ENCODE data around the gene BTBD18. TPM values are rescaled to one million over a fixed set of nuclear protein-coding genes. Genes with fewer than 3 reads are reported as not detected.

The BTBD18 gene
- polyA plus RNA-seq, 3 donors, result 0.10 TPM; not detected in 2

DNA sequence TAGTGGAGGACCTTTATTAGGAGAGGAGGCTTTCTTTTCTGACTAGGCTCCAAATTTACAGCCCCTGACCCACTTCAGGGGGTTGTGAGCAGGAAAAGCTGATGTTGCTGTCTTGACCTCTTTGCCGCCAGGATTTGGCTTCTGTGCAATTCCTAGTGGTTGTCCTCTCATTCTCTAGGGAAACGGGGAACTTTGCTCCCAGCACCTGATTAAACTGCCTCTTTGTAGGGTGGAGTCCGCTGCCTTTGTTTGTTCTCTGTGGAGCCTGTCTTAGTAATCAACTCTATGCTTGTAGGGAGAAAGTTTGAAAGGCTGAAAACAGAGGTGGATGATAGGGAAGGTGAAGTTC lies 26.3 kb upstream of the BTBD18 start:
- Histone ChIP-seq H4K20me1 (ENCODE audit: insufficient read depth, low read length) (peaks cover 72% of the 10 kb centered on the region), H3K4me2 (replicated peaks; ENCODE audit: extremely low read depth, low read length, poor library complexity, severe bottlenecking) (no peak overlapping the region), H3K9me3 (replicated peaks in 1 of 2; ENCODE audit: control insufficient read depth in 1 of 2, insufficient read depth in 1 of 2, low read length in 2 of 2) (no peaks in the 10 kb centered on the region), H2AFZ (ENCODE audit: insufficient read depth, low read depth, low read length, poor library complexity, severe bottlenecking) (no peak overlapping the region), H3K27me3 (ENCODE audit: control insufficient read depth in 2 of 2, insufficient read depth in 2 of 2, low read length in 2 of 2) (no peaks in the 10 kb centered on the region), H3K4me1 (ENCODE audit: control insufficient read depth in 1 of 2, insufficient read depth in 2 of 2, low read length in 2 of 2) (peaks cover 24 to 43% of the 10 kb centered on the region in 2 donors), H3K27ac (ENCODE audit: low read depth in 1 of 2, low read length in 2 of 2) (no peak overlapping the region), H3K36me3 (replicated peaks in 1 of 2; ENCODE audit: control insufficient read depth in 1 of 2, insufficient read depth in 2 of 2, low read length in 2 of 2) (peaks cover 0 to 9% of the 10 kb centered on the region in 2 donors), H3K79me2 (ENCODE audit: insufficient read depth, low read length) (peaks cover 89% of the 10 kb centered on the region), H3K4me3 (replicated peaks in 1 of 3; ENCODE audit: low read depth in 2 of 3, low read length in 3 of 3) (no peak overlapping the region), H3K9ac (ENCODE audit: insufficient read depth, low read length, poor library complexity, severe bottlenecking) (no peak overlapping the region)
- Mint-ChIP-seq H3K9me3 (no peaks in the 10 kb centered on the region), H3K4me1 (peaks cover 68% of the 10 kb centered on the region), H3K36me3 (peaks cover 26 to 37% of the 10 kb centered on the region in 2 donors), H3K27me3 (ENCODE audit: low read depth in 3 of 3) (no peaks in the 10 kb centered on the region), H3K27ac (no peak overlapping the region), H3K4me3 (no peak overlapping the region)
- 100% methylated on average over 3 of the region's 3 CpGs for WGBS (ENCODE audit: insufficient coverage)
- intact Hi-C loops (cut with micrococcal nuclease), result no loop called here
- DNase-seq, result no peak
- TF ChIP-seq, protein P1, sequence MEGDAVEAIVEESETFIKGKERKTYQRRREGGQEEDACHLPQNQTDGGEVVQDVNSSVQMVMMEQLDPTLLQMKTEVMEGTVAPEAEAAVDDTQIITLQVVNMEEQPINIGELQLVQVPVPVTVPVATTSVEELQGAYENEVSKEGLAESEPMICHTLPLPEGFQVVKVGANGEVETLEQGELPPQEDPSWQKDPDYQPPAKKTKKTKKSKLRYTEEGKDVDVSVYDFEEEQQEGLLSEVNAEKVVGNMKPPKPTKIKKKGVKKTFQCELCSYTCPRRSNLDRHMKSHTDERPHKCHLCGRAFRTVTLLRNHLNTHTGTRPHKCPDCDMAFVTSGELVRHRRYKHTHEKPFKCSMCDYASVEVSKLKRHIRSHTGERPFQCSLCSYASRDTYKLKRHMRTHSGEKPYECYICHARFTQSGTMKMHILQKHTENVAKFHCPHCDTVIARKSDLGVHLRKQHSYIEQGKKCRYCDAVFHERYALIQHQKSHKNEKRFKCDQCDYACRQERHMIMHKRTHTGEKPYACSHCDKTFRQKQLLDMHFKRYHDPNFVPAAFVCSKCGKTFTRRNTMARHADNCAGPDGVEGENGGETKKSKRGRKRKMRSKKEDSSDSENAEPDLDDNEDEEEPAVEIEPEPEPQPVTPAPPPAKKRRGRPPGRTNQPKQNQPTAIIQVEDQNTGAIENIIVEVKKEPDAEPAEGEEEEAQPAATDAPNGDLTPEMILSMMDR (IDR thresholded peaks at IDR 0.05), result no peak

DNA sequence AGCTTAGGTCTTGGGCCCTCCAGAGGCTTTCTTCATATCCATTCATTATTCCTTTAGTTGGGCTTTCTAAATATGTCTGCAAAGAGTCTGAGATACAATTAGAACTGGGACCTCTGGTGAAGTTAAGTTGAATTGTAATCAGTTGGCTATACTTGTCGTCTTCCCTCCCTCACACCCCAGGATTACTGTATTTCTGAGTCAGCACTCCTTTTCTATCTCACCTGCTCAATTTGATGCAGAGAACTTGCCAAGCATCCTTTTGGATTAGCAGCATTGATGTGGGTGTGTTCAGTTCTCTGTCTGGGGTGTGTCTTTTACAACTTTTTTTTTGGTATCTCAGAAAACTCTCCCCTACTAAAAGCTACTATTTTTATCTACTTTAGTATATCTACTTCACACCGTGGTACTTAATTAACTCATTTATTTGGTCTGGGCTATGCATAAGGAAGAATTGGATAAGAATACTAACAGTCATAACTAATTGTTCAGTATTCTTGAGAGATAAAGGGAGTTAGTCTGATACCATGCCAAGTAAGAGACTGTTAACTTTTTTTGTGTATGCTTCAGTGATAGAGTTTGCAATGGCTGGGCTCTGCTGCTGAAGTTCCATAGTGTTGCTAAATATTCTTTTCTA lies 25.1 kb upstream of the BTBD18 start:
- H3K4me2 ChIP-seq (replicated peaks; ENCODE audit: extremely low read depth, low read length, poor library complexity, severe bottlenecking), result no peak overlapping the region
- H3K4me1 ChIP-seq (ENCODE audit: control insufficient read depth in 1 of 2, insufficient read depth in 2 of 2, low read length in 2 of 2), result peaks cover 20 to 37% of the 10 kb centered on the region in 2 donors
- no peak overlapping the region for H3K4me3 Mint-ChIP-seq
- H2AFZ ChIP-seq (ENCODE audit: insufficient read depth, low read depth, low read length, poor library complexity, severe bottlenecking), result no peak overlapping the region
- H3K27me3 Mint-ChIP-seq (ENCODE audit: low read depth in 3 of 3), result no peaks in the 10 kb centered on the region
- peaks cover 95% of the 10 kb centered on the region for H3K79me2 ChIP-seq (ENCODE audit: insufficient read depth, low read length)
- no CpG with 5 or more reads among the region's 2 CpGs for WGBS (ENCODE audit: insufficient coverage)
- H3K4me3 ChIP-seq (replicated peaks in 1 of 3; ENCODE audit: low read depth in 2 of 3, low read length in 3 of 3), result no peak overlapping the region
- no peak for DNase-seq
- peaks cover 80% of the 10 kb centered on the region for H4K20me1 ChIP-seq (ENCODE audit: insufficient read depth, low read length)
- peaks cover 66% of the 10 kb centered on the region for H3K4me1 Mint-ChIP-seq
- H3K36me3 ChIP-seq (replicated peaks in 1 of 2; ENCODE audit: control insufficient read depth in 1 of 2, insufficient read depth in 2 of 2, low read length in 2 of 2), result peaks cover 0 to 8% of the 10 kb centered on the region in 2 donors
- peaks cover 23 to 34% of the 10 kb centered on the region in 2 donors for H3K36me3 Mint-ChIP-seq
- TF ChIP-seq, protein P1 (IDR thresholded peaks at IDR 0.05), result no peak
- H3K27ac ChIP-seq (ENCODE audit: low read depth in 1 of 2, low read length in 2 of 2), result no peak overlapping the region
- H3K9ac ChIP-seq (ENCODE audit: insufficient read depth, low read length, poor library complexity, severe bottlenecking), result no peak overlapping the region
- intact Hi-C loops (cut with micrococcal nuclease), result no loop called here
- no peaks in the 10 kb centered on the region for H3K9me3 Mint-ChIP-seq
- no peaks in the 10 kb centered on the region for H3K27me3 ChIP-seq (ENCODE audit: control insufficient read depth in 2 of 2, insufficient read depth in 2 of 2, low read length in 2 of 2)
- H3K27ac Mint-ChIP-seq, result peak overlapping the region in 1 of 7 donors; percentile 32
- H3K9me3 ChIP-seq (replicated peaks in 1 of 2; ENCODE audit: control insufficient read depth in 1 of 2, insufficient read depth in 1 of 2, low read length in 2 of 2), result no peaks in the 10 kb centered on the region
